Measurements from ENCODE around the gene PPP2R1B. TPM values are rescaled to one million over a fixed set of nuclear protein-coding genes. Genes with fewer than 3 reads are reported as not detected.

Gene PPP2R1B
- total RNA-seq, 1 donor from 2014 or later, result 24.1 TPM

- TF ChIP-seq CTCF (IDR thresholded peaks at IDR 0.05), result no peak
- H3K9me3 ChIP-seq, result no peaks in the 10 kb centered on the region
- DNase-seq (no peak), ATAC-seq (no peak)
- H3K4me3 ChIP-seq, result no peak overlapping the region
- H3K27ac ChIP-seq, result no peak overlapping the region
- no peaks in the 10 kb centered on the region for H3K27me3 ChIP-seq (ENCODE audit: low read depth)
- H3K4me1 ChIP-seq, result peaks cover 5% of the 10 kb centered on the region
- intact Hi-C loops (cut with DNase I), result no loop called here
- peaks cover 91% of the 10 kb centered on the region for H3K36me3 ChIP-seq
Observed at GRCh38 chr11:111743700-111744099, 22.5 kb downstream of the PPP2R1B start.

GRCh38 chr11:111741751-111742150 is 24.4 kb downstream of the PPP2R1B start:
- Histone ChIP-seq H3K4me1 (peaks cover 22% of the 10 kb centered on the region), H3K27me3 (ENCODE audit: low read depth) (no peaks in the 10 kb centered on the region), H3K36me3 (peaks cover 72% of the 10 kb centered on the region), H3K9me3 (no peaks in the 10 kb centered on the region), H3K4me3 (no peak overlapping the region), H3K27ac (no peak overlapping the region)
- ATAC-seq, result no peak
- intact Hi-C loops (cut with DNase I), result no loop called here
- no peak for DNase-seq
- no peak for TF ChIP-seq CTCF (IDR thresholded peaks at IDR 0.05)

- Histone ChIP-seq H3K4me3 (no peak overlapping the region), H3K4me1 (peaks cover 40% of the 10 kb centered on the region), H3K9me3 (no peaks in the 10 kb centered on the region), H3K27ac (no peak overlapping the region), H3K27me3 (ENCODE audit: low read depth) (no peaks in the 10 kb centered on the region), H3K36me3 (peaks cover 47% of the 10 kb centered on the region)
- TF ChIP-seq CTCF (IDR thresholded peaks at IDR 0.05), result no peak
- DNase-seq (no peak), ATAC-seq (no peak)
- intact Hi-C loops (cut with DNase I), result no loop called here
Observed at GRCh38 chr11:111739299-111739698, 26.9 kb downstream of the PPP2R1B start.

GRCh38 chr11:111737444-111738210 is 28.6 kb downstream of the PPP2R1B start:
- Histone ChIP-seq H3K4me1 (peaks cover 57% of the 10 kb centered on the region), H3K27me3 (ENCODE audit: low read depth) (no peaks in the 10 kb centered on the region), H3K4me3 (no peak overlapping the region), H3K27ac (peak overlapping the region; percentile 90), H3K36me3 (peaks cover 31% of the 10 kb centered on the region), H3K9me3 (no peaks in the 10 kb centered on the region)
- intact Hi-C loops (cut with DNase I), result no loop called here
- no peak for ATAC-seq
- TF ChIP-seq CTCF (IDR thresholded peaks at IDR 0.05), result no peak
- DNase-seq, result no peak

- Histone ChIP-seq H3K4me3 (no peak overlapping the region), H3K27ac (peak overlapping the region; percentile 90), H3K27me3 (ENCODE audit: low read depth) (no peaks in the 10 kb centered on the region), H3K4me1 (peaks cover 65% of the 10 kb centered on the region), H3K9me3 (no peaks in the 10 kb centered on the region), H3K36me3 (peaks cover 23% of the 10 kb centered on the region)
- ATAC-seq (no peak), DNase-seq (no peak)
- intact Hi-C loops (cut with DNase I), result no loop called here
- TF ChIP-seq CTCF (IDR thresholded peaks at IDR 0.05), result no peak
Observed at GRCh38 chr11:111736621-111737443, 29.4 kb downstream of the PPP2R1B start.
